NCI-H2196 (cell line): ENCODE results near the gene UBE2C.
"Not testable (repeated sequence)": the region's sequence is repeated elsewhere in the genome, so short reads cannot be mapped to it uniquely, and the experiment has no call there.

Source experiments
- DNase-seq: peaks from one replicate; lab custom pipeline; 2025; ENCODE audit not compliant: unreplicated experiment; lab: John Stamatoyannopoulos, UW

UBE2C gene

DNA sequence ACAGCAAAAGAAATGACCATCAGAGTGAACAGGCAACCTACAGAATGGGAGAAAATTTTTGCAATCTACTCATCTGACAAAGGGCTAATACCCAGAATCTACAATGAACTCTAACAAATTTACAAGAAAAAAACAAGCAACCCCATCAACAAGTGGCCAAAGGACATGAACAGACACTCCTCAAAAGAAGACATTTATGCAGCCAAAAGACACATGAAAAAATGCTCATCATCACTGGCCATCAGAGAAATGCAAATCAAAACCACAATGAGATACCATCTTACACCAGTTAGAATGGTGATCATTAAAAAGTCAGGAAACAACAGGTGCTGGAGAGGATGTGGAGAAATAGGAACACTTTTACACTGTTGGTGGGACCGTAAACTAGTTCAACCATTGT lies 14.9 kb upstream of the UBE2C start:
- DNase-seq, result not testable (repeated sequence)

DNA sequence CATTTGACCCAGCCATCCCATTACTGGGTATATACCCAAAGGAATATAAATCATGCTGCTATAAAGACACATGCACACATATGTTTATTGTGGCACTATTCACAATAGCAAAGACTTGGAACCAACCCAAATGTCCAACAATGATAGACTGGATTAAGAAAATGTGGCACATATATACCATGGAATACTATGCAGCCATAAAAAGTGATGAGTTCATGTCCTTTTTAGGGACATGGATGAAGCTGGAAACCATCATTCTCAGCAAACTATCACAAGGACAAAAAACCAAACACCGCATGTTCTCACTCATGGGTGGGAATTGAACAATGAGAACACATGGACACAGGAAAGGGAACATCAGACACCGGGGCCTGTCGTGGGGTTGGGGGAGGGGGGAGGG lies 14.5 kb upstream of the UBE2C start:
- not testable (repeated sequence) for DNase-seq

DNA sequence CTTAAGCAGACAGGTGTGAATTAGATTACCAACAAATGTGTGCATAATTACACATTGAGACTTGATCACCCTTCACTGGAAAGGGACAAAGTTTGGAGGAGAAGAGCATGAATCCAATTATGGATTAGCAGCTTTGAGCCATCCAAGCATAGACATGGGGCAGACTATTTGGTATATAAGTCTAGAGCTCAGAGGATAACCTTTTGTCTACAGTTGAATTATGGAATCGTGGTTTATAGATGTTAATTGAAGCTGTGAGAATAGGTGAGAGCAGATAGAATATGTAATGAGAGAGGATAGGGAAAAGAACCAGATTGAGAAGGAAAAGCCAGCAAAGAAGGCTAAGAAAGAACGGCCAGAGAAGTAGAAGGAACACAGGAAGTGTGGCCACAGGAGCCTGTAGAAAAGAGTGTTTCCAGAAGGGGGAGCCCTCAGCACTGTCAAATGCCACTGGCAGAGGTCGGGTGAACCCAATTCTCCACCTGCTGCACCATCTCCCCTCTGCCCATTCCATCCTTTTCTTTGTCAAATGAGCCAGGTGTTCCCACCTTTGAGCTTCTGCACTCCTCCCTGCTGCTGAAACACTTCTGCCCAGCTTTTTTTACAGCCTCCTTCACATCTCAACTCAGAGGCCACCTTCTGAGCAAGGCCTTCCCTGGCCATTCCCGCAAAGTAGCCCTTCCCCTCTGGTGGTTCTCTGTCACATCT lies 13.4 kb upstream of the UBE2C start:
- DNase-seq, result peak; percentile 77

DNA sequence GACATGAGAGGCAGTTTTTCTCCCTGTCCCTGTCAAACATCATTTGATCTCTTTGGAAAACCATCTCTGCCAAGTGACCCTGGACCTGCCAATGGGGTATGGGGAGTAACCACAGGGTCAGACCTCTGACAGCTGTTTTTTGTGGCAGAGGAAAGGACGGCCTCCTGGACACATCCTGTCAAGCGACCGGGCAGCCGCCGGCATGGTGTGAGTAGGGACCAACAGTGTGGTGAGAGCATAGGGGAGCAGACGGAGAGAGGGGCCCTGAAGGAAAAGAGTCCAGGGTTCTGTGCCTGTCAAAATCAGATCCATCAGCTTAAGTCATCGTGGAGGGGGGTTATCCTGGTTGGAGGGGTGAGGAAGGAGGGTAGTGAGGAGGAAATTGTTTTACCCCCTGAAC lies 10.6 kb upstream of the UBE2C start:
- no peak for DNase-seq

DNA sequence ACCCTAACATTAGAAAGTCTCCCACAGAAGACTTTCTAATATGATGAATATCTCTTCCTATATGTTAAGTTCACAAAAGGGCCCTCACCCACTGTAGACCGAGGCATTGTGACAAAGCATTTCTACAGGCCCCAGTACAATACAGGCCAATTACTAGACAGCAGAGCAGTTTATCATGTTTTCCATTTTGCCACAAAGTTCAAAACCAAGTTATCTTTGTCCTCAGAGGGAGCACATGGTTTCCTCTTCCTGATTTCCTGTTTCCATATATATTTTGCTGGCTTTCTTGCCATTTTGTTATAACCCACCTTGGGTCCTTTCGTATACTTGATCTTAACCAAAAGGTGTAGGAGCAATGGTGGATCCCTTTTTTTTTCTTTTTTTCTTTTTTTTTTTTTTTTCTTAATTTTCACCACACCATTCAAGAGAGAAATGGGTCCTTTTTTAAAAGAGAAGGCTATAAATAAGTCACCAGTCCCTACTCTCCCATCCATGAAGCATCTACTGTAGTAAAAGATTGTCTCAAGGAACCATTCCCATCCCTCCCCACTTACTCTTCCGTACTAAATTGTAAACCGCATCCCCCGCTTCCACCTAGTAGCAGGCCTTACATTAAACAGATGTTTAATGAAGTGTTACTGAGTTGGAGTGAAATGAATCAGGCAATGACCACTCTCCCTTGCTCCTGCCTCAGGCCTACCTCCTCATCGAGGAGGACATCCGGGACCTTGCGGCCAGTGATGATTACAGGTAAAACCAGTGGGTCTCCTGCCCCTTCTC lies 2.1 kb upstream of the UBE2C start:
- DNase-seq, result no peak

DNA sequence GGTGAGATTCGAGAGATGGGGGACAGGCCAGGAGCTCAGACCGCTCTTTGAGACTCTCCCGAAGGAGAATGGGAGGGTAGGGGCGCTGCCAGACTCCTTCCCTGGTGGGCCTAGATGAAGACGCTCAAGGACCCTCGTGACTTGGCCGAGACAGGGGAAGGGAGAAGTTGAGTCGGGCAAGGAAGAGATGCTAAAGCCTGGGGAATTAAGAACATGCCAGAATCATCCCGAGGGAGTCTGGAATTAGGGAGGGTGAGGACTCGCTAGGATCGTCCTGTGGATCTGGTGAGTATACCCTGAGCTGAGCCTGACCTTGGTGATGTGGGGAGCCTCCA lies 529 bp downstream of the UBE2C start:
- DNase-seq, result no peak

DNA sequence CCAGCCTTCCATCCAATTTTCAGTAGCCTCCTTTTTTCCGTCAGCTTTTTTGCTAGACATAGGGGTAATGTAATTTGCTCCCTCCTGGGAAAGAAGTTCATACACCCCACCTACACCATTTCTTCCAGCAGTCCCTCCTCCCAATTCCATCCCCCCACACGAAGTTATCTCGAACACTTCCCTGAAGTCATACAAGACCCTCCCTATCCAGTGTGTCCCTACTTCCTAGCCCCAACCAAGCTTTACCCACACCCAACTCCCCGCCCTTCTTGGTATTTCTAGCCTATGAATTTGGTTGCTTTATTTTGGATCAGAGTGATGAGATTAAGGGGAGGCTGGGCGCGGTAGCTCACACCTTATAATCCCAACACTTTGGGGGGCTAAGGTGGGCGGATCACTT lies 1.0 kb downstream of the UBE2C start:
- DNase-seq, result no peak

DNA sequence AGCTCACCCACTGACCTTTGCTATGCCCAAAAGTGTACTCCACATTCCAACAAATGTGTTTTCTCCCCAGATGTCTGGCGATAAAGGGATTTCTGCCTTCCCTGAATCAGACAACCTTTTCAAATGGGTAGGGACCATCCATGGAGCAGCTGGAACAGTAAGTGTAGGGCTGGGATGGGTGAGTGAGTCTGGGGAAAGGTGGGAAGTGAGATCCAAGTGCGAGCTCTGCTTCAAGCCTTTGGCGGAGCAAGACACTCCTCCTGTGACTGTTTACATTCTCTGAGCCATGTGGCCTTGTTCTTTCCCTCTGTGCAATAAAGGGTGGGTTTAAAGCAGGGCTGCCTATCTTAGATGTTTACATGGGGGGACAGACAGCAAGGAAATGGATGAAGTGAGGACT lies 1.9 kb downstream of the UBE2C start:
- DNase-seq, result no peak

DNA sequence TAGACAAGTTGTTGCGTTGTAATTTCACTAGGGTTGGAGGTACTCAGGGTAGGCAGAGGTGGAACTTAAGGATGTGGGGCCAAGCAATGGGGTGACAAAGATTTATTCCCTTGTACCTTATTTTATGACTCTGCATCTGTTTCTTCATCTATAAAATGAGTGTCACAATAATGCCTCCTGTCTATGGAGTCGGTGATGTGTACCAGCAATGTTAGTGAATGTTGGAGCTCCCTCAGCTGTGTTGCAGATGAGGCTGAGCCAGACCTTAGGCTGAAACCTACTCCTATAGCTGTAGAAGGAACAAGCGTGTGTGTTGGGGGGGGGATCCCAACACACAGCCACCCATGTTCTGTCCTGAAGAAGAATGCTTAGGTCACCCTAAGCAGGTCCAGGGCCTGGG lies 4.5 kb downstream of the UBE2C start:
- DNase-seq, result no peak

DNA sequence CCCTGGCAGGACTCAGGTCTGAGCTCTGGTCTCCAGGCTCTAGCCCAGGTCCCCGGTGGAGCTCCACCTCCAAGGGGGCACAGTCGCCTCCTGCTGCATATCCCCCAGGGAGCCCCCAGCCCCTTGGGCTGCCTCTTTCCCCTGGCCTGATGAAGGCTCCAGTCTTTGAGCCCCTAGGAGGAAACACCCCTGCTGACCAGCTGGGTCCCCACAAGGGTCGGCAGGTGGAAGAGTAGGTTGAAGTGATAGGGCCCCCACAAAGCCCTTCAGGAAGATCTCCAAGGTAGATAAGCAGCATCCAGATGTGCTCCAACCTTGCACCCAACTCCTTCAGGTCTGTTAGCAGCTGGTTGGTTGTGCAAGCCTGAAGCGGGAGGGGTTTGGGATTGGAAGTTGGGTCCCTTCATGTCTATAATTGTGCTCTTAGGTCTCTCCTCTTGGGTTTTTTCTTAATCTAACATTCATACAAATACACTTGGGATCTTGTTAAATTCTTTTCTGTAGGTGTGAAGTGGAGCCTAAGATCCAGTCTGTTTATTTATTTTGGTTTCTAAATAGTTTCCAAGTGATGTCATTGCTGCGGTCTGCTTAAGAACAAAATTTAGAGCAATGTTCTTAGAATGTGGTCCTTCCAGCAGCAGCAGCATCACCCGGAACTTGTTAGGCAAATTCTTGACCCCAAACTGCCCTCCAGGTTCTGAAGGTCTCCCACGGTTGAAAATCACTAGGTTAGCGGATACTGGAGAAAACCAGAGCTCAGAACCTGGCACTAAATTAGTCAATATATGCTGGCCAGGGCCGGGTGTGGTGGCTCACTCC lies 5.1 kb downstream of the UBE2C start:
- no peak for DNase-seq

DNA sequence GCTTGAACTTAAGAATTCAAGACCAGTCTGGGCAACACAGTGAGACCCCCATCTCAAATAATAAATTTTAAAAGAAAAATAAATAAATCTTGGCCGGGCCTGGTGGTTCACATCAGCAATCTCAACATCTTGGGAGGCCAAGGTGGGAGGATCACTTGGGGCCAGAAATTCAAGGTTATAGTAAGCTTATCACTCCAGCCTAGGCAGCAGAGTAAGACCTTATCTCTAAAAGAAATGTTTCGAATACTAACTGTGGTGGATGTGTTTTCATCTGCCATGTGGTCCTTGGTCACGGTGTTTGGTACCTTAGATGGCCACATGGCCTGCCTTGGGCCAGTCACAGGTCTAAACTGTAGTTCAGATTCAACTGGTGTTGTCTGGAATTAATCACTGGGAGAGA lies 5.8 kb downstream of the UBE2C start:
- DNase-seq, result no peak

DNA sequence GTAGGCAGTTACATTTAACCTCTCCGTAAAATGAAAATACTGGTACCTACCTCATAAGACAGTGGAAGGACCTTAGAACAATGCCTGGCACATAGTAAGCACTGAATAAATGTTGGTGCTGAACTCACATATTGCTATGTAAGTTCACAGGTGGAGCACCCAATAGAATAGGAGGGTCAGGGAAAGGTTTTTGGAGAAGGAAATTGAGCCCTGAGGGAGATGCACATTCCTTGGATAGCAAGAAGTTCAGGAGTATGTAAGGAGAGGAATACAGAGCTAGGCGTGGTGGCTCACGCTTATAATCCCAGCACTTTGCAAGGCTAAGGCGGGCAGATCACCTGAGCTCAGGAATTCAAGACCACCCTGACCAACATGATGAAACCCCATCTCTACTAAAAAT lies 7.0 kb downstream of the UBE2C start:
- DNase-seq, result no peak

DNA sequence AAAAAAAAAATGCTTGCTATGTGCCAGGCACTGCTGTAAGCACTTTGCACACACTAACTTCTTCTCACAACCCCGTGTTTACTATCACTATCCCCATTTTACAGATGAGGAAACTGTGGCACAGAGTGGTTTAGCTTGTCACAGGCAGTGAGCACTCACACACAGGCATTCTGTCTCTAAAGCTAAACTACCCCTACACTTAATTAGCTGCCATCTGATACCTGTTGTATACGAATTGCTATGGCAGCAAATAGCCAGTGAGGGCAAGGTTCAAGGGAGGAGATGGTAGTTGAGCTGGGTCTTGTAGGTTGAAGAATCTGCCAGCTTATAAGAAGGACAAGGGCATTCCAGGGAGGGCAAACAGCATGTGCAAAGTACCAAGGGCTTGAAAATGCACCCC lies 9.5 kb downstream of the UBE2C start:
- DNase-seq, result no peak

DNA sequence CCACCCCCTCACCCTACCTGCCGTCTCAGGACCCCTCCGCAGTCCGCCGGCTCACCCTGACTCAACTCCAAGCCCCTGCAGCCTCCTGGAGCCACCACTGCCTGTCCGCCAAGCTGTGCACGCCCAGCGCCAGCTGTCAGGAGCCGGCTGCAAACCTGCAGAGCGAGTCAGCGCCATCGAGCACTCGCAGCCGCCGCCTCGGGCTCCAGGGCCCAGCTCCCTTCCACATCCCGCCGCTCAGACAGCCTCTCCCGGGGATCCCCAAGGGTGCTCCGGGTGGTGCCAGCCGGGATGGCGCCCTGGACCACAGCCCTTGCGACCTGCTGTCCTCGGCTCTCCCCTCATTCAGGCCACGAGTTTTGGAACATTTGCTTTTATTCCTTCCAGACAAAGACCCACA lies 10.4 kb downstream of the UBE2C start:
- no peak for DNase-seq

DNA sequence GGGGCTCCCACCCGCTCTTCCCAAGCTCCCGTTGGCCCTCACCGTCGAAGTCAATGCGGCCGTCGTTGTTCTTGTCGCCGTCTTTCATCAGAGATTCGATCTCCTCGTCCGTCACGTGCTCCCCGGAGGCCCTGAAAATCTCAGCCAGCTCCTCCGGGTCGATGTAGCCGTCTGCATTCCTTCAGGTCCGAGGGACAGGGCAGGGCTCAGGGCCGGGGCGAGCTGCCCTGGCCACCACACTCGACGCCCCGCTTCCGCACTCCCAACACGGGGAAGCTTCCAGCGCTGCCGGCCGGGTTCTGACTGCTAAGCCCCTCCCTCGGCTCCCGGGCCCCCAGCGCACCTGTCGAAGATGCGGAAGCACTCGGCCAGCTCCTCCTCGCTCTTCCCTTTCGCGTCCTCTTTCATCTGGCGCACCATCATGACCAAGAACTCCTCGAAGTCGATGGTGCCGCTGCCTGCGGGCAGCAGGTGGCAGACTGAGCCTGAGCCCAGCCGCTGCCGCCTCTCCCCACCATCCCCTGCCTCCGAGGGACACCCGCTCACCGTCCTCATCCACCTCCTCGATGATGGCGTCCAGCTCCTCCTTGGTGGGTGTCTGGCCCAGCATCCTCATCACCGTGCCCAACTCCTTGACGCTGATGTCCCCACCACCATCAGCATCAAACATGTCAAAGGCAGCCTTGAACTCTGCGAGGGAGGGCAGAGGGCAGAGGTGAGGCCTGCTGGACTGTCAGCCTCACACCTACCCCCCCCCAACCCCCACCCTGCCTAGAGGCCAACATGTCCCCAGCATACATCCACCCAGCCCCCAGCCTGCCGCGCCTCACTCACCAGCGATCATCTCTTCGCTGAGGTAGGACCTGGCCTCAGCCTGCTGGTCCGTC lies 11.7 kb downstream of the UBE2C start:
- no peak for DNase-seq

DNA sequence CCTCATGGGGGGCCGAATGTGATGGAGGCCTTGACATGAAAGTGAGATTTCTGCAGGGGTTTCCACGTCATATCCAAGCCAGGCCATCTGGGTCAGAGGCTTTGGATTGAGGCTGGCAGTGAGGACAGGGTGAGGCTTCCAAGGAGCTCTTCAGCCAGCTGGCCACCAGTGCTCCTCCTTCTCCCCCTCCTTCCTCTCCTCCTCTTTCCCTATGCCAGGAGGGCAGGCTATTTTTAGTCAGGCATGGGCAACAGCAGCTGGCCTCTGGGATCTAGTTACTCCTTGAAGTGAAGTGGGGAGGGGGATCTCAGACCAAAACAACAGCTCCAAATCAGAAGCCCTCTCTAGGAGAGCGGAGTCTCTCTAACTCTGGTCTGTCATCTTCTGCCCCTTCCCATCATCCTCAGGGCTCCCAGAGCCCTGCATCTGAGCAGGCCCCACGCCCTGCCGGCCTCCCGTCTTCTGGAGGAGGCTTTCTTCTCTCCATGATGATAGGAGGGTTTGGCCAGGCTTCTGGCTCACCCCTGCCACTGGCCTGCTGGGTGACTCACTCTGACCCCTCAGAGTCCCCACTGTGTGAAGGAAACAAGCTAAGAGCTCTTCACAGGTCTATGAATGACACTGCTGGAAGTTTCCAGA lies 14.1 kb downstream of the UBE2C start:
- DNase-seq, result no peak

DNA sequence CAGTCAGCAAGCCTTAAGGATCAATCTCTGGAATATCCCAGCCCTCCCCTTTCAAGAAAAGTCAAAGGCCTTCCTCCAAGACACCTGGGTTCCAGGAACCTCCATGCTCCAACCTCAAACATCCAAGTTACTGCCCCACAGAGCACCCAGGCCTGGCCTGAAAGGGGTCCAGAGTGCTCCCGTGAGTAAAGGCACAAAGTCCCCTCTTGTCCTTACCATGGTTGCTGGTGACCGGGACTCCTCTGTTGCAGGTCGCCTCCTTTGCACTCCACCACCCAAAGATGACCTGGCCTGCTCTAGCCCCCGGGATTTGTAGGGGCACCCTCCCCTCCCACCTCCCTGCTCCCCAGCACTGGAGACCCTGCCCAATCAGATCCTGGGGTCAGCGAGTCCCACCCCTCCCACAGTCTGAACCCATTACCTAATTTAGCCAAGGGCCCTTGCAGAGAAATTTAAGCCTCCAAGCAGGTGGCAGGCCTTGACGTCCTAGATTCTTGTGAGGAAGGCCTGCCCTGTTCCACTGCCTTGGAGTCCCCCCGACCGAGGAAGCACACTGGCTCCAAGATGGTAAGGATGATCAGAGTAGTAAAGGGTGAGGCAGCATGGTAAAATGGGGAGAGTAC lies 14.7 kb downstream of the UBE2C start, which contains the start of gene TNNC2:
Gene TNNC2, minus strand, starts transcription at position 283 of the 623 bp plus-strand sequence. Its CDS starts 64 bp downstream, at position 219.
- DNase-seq, result no peak

DNA sequence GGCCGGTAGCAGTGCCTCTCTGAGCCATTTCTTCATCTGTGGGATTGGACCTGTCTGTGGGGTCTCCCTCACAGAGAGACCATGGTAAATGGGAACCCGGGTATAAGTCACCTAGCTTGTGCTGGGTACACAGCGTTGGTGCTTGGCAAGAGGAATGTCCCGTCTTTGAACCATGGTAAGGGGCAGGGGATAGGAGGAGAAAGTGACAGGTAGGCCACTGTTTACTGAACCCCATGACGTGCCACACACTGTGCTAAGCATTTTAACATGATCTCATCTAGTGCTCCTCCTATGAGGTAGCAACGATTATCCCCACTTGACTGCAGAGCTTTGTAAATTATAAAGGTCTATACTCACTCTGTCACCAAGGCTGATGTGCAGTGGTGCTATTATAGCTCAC lies 15.3 kb downstream of the UBE2C start:
- DNase-seq, result no peak

DNA sequence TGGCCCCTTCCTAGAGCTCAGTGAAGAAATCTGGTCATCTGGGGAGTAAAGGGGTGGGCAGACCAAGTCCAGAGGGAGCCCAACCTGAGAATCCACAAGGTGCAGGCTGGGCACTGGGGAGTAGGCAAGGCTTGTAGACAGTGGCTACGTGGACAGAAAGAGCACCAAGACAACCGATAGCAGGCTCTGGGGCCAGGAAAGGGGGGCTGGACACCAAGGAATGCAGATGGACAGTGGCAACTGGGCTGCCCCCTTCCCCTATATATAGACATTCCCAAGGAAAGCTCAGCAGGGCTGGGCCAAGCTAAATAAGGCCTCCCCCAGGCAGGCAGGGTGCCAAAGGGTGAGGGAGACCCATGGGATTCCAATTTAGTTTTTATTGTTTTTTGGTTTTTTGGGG lies 16.1 kb downstream of the UBE2C start:
- no peak for DNase-seq

DNA sequence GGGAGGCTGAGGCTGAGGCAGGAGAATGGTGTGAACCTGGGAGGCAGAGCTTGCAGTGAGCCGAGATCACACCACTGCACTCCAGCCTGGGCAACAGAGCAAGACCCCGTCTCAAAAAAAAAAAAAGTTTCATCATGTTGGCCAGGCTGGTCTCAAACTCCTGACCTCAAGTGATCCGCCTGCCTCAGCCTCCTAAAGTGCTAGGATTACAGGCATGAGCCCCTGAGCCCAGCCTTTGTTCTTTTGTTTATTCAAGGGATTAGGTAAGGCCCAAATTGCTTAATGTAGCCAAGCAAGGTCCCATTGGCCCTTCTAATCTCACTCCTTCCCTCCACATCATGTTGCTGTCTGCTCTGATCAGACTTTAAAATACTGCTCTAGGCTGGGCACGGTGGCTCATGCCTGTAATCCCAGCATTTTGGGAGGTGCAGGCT lies 17.2 kb downstream of the UBE2C start:
- DNase-seq, result not testable (repeated sequence)
